Thyroid gland (tissue), 4 donors: Measurements from ENCODE around the gene RAPGEF6.

Experiments
- POLR2A ChIP-seq, 2 donors: fragments of 450-650 bp; IDR thresholded peaks; one replicate each; pipeline ENCODE4 v1.6.1; 2017; ENCODE audit warnings: antibody characterized with exemption in 2 of 2, mild to moderate bottlenecking in 2 of 2, moderate library complexity in 1 of 2
- TF ChIP-seq, protein P1 (sequence below), 6 experiments: fragments of 200-600 bp in 3 of 6; fragments of 450-650 bp in 3 of 6; sonication (generic) in 3 of 6; IDR thresholded peaks; one replicate each; pipeline ENCODE4 v1.5.1; 2016 to 2019; ENCODE audit warnings: antibody characterized with exemption in 6 of 6, mild to moderate bottlenecking in 2 of 6, inconsistent platforms in 1 of 6, moderate library complexity in 1 of 6

DNA sequence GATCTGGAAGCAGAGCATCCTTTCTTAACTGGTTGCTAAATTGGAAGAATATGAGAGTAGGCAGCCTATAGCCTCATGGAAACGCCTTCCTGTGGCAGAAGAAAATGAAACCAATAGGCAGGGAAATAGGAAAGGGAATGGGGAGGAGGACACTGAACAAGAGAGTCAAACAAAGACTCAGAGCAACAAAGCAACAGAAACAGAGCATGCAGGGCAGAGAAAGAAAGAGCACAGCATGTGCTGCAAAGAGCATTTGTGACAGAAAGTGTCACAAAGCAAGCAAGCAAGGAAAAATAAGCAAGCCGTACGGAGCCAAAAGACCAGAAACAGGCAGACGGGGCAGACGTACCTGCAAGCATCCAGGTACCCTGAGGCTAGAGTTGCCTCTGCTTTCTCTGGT lies 123.1 kb downstream of the RAPGEF6 start:
- TF ChIP-seq, protein P1, sequence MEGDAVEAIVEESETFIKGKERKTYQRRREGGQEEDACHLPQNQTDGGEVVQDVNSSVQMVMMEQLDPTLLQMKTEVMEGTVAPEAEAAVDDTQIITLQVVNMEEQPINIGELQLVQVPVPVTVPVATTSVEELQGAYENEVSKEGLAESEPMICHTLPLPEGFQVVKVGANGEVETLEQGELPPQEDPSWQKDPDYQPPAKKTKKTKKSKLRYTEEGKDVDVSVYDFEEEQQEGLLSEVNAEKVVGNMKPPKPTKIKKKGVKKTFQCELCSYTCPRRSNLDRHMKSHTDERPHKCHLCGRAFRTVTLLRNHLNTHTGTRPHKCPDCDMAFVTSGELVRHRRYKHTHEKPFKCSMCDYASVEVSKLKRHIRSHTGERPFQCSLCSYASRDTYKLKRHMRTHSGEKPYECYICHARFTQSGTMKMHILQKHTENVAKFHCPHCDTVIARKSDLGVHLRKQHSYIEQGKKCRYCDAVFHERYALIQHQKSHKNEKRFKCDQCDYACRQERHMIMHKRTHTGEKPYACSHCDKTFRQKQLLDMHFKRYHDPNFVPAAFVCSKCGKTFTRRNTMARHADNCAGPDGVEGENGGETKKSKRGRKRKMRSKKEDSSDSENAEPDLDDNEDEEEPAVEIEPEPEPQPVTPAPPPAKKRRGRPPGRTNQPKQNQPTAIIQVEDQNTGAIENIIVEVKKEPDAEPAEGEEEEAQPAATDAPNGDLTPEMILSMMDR (IDR thresholded peaks at IDR 0.05) = no peak
- TF ChIP-seq POLR2A (IDR thresholded peaks at IDR 0.05) = no peak
